Right lobe of liver (tissue), 4 donors: ENCODE results near the gene SOX18.

Experiments used
- CTCF ChIP-seq, 4 donors: fragments of 200-600 bp in 3 of 4; fragments of 450-650 bp in 1 of 4; IDR thresholded peaks; one replicate each; pipeline versions ENCODE4 v1.5.1 to v1.8.0; 2016 to 2022; ENCODE audit warnings: antibody characterized with exemption in 4 of 4, mild to moderate bottlenecking in 2 of 4
- POLR2A ChIP-seq: fragments of 450-650 bp; IDR thresholded peaks from one replicate; pipeline ENCODE4 v1.6.1; 2017; ENCODE audit warnings: antibody characterized with exemption, mild to moderate bottlenecking
- donor health status: DM: no; HTN: no; CAD: no.
- donor health status: DM: no; HTN: no; CAD: no.
- donor health status: DM: no; HTN: yes; CAD: no.

GRCh38 chr20:64062276-64062595 lies 12.8 kb upstream of the SOX18 start:
- TF ChIP-seq CTCF (IDR thresholded peaks at IDR 0.05) (no peak), POLR2A (no peak)
